ENCODE data around the gene PLAGL1.

Gene PLAGL1

DNA sequence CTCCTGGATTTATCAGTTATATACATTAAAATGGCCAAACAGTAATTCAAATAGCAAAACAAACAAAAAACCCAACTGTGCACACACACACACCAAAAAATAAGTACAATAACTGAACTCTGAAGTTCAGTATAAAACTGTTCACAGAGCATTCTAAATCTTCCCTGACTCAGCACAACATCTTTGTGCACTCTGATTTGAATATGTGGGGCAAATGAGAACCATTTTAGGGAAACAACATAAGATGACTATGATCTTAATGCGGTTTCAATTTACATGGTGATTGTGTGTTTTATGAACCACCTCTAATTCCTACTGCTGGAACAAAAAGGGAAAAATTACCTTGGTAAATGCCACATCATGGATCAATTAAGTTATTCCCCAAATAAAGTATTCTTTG is 41.7 kb downstream of the PLAGL1 start:
- TF ChIP-seq, protein P1, sequence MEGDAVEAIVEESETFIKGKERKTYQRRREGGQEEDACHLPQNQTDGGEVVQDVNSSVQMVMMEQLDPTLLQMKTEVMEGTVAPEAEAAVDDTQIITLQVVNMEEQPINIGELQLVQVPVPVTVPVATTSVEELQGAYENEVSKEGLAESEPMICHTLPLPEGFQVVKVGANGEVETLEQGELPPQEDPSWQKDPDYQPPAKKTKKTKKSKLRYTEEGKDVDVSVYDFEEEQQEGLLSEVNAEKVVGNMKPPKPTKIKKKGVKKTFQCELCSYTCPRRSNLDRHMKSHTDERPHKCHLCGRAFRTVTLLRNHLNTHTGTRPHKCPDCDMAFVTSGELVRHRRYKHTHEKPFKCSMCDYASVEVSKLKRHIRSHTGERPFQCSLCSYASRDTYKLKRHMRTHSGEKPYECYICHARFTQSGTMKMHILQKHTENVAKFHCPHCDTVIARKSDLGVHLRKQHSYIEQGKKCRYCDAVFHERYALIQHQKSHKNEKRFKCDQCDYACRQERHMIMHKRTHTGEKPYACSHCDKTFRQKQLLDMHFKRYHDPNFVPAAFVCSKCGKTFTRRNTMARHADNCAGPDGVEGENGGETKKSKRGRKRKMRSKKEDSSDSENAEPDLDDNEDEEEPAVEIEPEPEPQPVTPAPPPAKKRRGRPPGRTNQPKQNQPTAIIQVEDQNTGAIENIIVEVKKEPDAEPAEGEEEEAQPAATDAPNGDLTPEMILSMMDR (IDR thresholded peaks at IDR 0.05; ENCODE audit: low read depth, low read length, missing control alignments), result no peak
- H3K4me3 ChIP-seq (replicated peaks; ENCODE audit: low read depth, low read length), result no peak overlapping the region
- no peak for DNase-seq (ENCODE audit: extremely low read depth, low read depth)

DNA sequence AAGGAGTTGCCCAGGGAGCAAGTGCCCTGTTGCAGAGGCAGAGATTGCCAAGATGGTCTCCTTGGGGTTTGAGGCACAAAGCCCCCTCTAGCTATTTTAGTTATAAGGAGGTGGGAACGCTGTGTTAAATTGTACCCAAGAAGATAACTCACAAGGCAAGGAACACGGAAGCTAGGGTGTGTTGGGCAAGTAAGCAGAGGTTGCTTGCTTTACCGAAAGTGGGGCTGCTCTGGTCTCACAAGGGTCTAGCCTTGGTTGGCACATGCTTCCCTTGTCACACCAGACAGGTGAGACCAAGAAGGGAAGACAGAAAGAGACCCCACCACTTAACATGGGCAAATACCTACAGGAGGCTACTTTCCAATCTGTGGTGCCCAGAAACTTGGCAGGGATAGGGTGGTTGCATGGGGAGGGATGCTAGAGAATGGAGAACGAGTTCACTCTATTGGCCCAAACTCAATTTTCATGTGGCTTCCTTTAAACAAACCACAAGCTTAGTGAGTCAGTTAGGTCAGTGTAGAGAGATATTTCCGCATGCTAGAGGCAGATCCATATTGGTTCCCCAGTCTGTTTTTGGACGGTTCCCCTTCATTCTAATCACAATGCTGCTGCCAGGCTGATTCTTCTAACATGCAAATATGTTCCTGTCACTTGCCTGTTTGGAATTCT is 42.4 kb downstream of the PLAGL1 start:
- H3K4me3 ChIP-seq (replicated peaks; ENCODE audit: low read depth, low read length), result no peak overlapping the region
- peak; percentile 7 for DNase-seq (ENCODE audit: extremely low read depth, low read depth)
- TF ChIP-seq, protein P1 (IDR thresholded peaks at IDR 0.05; ENCODE audit: low read depth, low read length, missing control alignments), result no peak

DNA sequence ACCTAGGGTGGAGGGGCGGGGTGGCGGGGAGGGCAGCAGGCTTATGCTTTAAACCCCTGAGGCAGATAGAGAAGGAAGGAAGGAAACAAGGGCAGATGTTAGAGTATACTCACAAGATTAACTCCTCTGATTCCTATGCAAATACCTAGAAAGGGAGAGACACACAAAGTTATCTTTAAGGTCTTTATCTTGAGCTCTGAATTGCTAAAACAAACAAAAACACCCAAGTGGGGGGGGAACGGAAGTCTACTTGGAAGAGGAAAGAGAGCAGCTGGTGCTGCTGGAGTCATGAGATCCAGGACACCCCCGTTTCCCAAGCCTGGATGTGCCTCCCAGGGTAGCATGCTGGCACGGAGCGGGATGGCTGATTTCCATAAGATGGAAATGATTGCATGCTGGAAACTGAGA is 43.4 kb downstream of the PLAGL1 start:
- TF ChIP-seq, protein P1 (IDR thresholded peaks at IDR 0.05; ENCODE audit: low read depth, low read length, missing control alignments), result no peak
- no peak overlapping the region for H3K4me3 ChIP-seq (replicated peaks; ENCODE audit: low read depth, low read length)
- DNase-seq (ENCODE audit: extremely low read depth, low read depth), result no peak

DNA sequence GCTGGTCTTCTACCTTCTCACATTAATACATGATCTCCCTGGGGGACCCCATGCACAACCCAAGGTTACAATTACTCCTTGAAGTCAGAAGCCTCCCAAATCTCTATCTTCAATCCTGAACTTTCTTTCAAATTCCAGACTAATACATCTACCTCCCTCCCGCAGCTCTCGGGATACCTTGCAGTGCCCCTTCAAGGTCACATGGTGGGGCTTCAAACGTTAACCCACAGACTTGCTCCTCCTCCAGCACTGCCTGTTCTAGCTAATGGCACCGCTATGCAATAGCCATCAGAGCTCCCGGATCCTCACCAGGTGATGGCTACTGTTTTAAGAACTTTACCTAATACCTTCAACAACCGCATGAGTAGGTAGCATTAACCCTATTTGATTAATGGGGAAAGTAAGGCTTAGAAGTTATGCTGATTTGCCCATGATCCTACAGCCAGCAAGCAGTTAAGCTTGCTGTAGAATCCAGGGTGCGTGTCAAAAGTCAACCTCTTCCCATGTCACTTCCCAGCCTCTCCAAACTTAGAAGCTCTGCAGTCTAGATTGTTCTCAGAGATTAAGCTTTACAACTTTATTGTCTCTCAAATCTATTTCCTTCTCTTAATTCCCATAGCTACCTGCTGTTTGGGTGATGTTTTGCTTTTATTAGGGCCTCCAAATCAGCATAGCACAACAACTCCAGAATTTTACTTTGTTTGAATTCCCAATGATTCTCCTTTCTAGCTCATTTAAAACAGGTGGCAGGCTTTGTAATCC is 44.7 kb downstream of the PLAGL1 start:
- TF ChIP-seq, protein P1 (IDR thresholded peaks at IDR 0.05; ENCODE audit: low read depth, low read length, missing control alignments), result no peak
- H3K4me3 ChIP-seq (replicated peaks; ENCODE audit: low read depth, low read length), result no peak overlapping the region
- DNase-seq (ENCODE audit: extremely low read depth, low read depth), result no peak

DNA sequence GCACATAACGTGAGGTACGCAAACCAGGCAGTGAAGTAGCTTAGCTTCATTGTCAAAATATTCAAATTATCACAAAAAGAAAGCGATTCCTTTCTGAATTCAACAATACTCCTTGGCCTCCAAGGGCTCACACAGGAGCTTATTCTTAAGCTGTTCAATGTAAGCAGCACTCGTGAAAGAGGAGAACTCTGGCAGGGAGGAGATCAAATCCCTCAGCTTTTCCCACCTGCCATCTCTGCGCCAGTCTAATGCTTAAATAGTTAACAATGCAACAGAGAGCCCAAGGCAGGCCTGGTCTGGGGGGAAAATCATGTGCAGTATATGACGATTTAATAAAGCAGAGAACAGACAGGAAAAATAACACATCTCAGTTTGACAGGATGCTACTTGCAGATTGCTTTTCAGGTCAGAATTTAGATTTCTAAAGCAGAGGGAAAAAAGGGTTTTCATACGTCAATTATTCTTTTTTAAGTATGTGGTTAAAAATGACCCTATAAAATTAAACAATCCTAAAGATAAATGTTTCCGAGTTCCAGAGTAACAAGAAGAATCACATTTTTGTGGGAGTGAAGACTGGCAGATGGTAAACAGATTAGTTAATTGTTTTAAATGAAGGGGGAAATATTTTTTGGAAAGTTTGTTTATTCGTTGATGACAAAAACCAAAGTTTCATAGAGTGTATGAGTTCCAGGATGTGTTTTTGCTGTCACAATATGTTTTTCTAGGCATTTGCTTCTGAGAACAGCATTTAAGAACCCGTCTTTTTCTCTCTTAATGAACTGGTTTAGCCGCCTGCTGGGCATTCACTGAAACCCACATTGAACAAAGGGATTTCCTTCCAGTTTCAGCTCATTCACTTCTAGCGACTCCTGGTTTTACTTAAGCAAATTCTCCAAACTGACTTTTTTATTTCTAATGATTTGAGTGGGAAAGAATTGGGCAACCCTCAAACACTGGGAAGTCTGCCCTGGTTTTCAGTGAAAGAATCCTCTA is 45.9 kb downstream of the PLAGL1 start:
- peak; percentile 17 for DNase-seq (ENCODE audit: extremely low read depth, low read depth)
- TF ChIP-seq, protein P1 (IDR thresholded peaks at IDR 0.05; ENCODE audit: low read depth, low read length, missing control alignments), result peak; percentile 42
- H3K4me3 ChIP-seq (replicated peaks; ENCODE audit: low read depth, low read length), result no peak overlapping the region

DNA sequence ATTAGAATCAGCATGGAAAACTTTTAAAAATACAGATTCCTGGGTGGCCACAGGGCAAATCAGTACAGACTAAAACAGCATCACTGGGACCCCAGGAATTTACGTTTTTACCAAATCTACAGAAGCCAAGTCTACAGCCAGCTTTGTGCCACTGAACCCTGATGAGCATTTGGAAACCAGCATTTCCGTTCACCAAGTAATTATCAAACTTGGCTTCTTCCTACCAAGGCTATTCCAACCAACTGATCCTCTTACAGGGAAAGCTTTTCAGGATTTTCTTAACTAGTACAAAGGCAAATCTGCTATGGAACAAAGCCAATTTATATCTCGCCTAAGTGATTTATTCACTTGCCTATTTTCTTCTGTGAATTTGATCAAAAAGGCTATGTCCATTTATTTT is 47.0 kb downstream of the PLAGL1 start:
- no peak overlapping the region for H3K4me3 ChIP-seq (replicated peaks; ENCODE audit: low read depth, low read length)
- TF ChIP-seq, protein P1 (IDR thresholded peaks at IDR 0.05; ENCODE audit: low read depth, low read length, missing control alignments), result no peak
- no peak for DNase-seq (ENCODE audit: extremely low read depth, low read depth)

All from HFF-Myc (cell line).